Esophagus muscularis mucosa (tissue), 4 donors: ENCODE results near the gene NECTIN1.

Experiments used
- CTCF ChIP-seq, 3 experiments: fragments of 200-600 bp in 2 of 3; fragments of 450-650 bp in 1 of 3; sonication (generic) in 2 of 3; IDR thresholded peaks; one replicate each; pipeline ENCODE4 v1.5.1; 2017 to 2019; ENCODE audit warnings: antibody characterized with exemption in 3 of 3, mild to moderate bottlenecking in 2 of 3, moderate library complexity in 1 of 3
- EP300 ChIP-seq: sonication (generic); formaldehyde crosslinking; IDR thresholded peaks from one replicate; pipeline ENCODE4 v1.6.1; 2017; ENCODE audit warnings: antibody characterized with exemption
- POLR2A ChIP-seq: fragments of 450-650 bp; IDR thresholded peaks from one replicate; pipeline ENCODE4 v1.6.1; 2017; ENCODE audit warnings: antibody characterized with exemption, moderate library complexity, mild to moderate bottlenecking, low read depth
- POLR2AphosphoS5 ChIP-seq, 2 donors: sonication (generic); formaldehyde crosslinking; IDR thresholded peaks; one replicate each; pipeline ENCODE4 v1.6.1; 2017; ENCODE audit warnings: antibody characterized with exemption in 2 of 2

GRCh38 chr11:119599864-119600541 lies 129.0 kb downstream of the NECTIN1 start:
- TF ChIP-seq CTCF (IDR thresholded peaks at IDR 0.05) (no peak), POLR2A (no peak), EP300 (no peak), POLR2AphosphoS5 (IDR thresholded peaks at IDR 0.05) (no peak)
